GM19372 (cell line): Measurements from ENCODE around the gene GNPNAT1.
"Not testable (repeated sequence)": the region's sequence is repeated elsewhere in the genome, so short reads cannot be mapped to it uniquely, and the experiment has no call there.

Experiments used
- ATAC-seq: cut with Tn5 transposase; IDR thresholded peaks from one replicate; pipeline ENCODE4 v1.9.1; 2021; ENCODE audit warnings: mild to moderate bottlenecking, low read depth, moderate library complexity; ENCODE audit not compliant: unreplicated experiment

Gene GNPNAT1

DNA sequence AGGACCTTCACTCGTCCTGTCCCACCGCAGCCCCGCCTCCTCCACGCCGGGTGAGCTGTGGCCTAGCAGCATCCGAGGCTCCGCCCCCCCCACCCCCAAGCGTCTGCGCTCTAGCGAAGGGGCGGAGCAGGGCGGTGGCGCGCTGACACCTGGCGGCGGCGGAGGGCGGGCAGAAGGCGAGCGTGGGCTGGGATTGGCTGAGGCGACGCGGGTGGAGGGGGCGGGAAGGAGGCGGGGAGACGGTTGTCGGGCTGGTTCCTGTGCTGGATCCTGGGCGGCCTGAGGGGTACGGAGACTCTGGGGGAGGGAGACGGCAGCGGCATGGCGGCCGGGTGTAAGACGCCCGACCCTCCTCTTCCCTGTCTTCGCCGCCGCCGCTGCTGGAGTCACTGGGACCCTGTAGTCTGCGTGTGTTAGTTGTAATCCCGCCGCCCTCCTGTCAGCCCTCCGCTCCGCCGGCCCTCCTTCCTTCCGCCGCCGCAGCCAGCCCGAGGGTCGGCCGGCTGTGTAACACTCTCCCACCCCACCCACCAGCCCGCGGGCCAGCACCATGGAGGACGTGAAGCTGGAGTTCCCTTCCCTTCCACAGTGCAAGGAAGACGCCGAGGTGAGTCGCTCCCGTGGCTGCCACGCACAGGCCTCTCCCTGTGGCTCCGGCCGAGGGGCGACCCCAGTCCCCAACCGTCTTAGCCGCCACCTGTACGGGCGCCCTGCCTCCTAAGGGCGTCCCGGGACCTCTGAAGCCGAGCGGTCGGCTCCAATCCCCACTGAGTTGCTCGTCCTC, 61.3 kb downstream of the GNPNAT1 start, which contains the start of gene STYX:
STYX (plus strand) TSS at position 242 of the 784 bp plus-strand sequence; CDS start at position 551, 309 bp downstream.
- peak; percentile 92 for ATAC-seq

DNA sequence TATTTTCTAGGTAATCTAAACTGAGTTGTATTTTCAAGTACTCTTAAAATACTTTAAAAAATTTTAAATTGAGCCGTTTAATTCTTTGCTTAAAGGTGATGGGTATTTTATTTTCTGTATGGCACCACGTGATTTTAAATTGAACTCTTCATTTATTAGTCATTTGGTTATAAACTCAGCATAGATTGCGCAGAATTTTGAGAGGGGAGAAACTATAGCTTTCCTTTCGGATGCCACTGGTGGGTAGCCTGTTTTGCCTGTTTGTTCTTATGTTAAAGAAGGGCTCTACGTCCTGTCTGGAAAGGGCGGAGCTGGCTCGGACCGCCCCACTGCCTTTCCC, 61.9 kb downstream of the GNPNAT1 start:
- no peak for ATAC-seq

DNA sequence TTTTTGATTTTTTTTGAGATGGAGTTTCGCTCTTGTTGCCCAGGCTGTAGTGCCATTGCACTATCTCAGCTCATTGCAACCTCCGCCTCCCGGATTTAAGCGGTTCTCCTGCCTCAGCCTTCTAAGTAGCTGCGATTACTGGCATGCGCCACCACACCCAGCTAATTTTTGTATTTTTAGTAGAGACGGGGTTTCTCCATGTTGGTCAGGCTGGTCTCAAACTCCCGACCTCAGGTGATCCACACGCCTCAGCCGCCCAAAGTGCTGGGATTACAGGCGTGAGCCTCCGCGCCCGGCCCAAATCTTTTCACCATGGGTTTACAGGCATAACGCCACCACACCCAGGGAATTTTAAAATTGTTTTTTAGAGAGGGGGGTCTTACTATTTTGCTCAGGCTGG, 62.4 kb downstream of the GNPNAT1 start:
- not testable (repeated sequence) for ATAC-seq

DNA sequence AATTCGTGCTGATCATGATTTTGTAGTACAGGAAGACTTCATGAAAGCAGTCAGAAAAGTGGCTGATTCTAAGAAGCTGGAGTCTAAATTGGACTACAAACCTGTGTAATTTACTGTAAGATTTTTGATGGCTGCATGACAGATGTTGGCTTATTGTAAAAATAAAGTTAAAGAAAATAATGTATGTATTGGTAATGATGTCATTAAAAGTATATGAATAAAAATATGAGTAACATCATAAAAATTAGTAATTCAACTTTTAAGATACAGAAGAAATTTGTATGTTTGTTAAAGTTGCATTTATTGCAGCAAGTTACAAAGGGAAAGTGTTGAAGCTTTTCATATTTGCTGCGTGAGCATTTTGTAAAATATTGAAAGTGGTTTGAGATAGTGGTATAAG, 63.9 kb downstream of the GNPNAT1 start:
- ATAC-seq = not testable (repeated sequence)
